Brain microvascular endothelial cell (primary cell): ENCODE measurements around the gene ATP1A2.

ENCODE experiments used
- DNase-seq: peaks from one replicate; pipeline ENCODE4 v3.0.0-alpha.2; 2020
- H3K27ac ChIP-seq: fragments of 250-450 bp; sonication (Bioruptor Pico); 2 replicates; pipeline ENCODE4 v1.5.1; 2020; ENCODE audit warnings: mild to moderate bottlenecking, moderate library complexity
- H3K27me3 ChIP-seq: fragments of 250-450 bp; sonication (Bioruptor Pico); replicated peaks from 2 replicates; pipeline ENCODE4 v1.5.1; 2020; ENCODE audit warnings: mild to moderate bottlenecking
- H3K36me3 ChIP-seq: fragments of 250-450 bp; sonication (Bioruptor Pico); replicated peaks from 2 replicates; pipeline ENCODE4 v1.5.1; 2020; ENCODE audit warnings: mild to moderate bottlenecking
- H3K4me3 ChIP-seq: 2 replicates; pipeline ENCODE4 v1.5.1; 2011; ENCODE audit warnings: low read depth, mild to moderate bottlenecking, control low read depth, low read length, moderate library complexity
- CTCF ChIP-seq: IDR thresholded peaks from 2 replicates; pipeline ENCODE4 v1.5.1; 2011; ENCODE audit warnings: low read depth, mild to moderate bottlenecking, moderate library complexity, low read length, control low read depth, inconsistent platforms; ENCODE audit errors: missing control alignments
- in situ Hi-C: cut with HindIII; loops from 2 replicates; pipeline ENCODE4 v1.10.0; 2017; ENCODE audit warnings: low sequenced_read_pairs, low pct_ligation_motif_present

Gene ATP1A2

GRCh38 chr1:160097151-160097910 lies 18.2 kb upstream of the ATP1A2 start:
- Histone ChIP-seq H3K4me3 (peak overlapping the region; percentile 68), H3K27ac (no peak overlapping the region), H3K36me3 (no peaks in the 10 kb centered on the region), H3K27me3 (no peaks in the 10 kb centered on the region)
- no peak for TF ChIP-seq CTCF
- in situ Hi-C loops: no loop called here
- no peak for DNase-seq

DNA sequence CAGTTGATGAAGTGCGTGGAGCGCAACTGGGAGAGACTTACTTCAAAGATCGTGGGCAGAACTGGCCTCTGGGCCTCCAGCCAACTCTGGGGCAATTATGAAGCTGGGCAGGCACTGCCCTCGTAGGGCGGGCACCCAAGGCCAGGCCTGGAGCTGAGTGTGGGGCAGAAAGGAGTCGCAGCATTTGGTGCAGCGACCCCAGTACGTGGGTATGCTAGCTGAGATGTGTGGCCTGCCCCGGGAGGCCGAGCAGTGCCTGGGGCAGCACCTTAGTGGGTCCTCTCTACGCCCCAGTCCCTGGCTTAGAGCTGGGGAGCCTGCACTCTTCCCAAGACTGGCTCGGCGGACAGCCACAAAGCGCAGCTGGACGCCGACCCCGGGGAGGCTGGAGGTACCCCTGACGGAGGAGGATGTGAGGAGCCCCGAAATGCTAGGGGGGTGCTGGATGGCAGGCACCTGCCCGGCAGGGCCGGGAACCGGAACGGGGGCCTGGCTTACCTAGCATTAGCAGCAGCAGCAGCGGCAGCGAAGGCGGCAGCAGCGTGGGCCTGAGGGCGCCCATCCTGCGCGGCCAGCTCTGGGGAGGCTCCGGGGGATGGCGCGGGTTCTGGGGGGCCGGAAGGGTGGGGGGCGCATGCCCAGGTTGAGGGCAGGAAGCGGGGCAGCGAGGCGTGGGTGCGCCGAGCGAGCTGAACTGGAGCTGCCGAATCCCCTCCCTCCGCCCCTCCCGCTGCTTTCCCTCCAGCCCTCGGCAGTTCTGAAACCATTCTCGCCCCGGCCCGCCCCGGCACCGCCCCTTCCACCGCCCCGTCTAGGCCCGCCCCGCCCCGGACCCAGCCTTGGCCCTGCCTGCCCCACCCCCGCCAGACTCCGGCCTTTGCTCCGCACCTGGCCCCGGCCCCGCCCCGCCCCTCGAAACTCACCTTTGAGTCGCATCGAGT lies 17.4 kb upstream of the ATP1A2 start, which contains the start of gene IGSF8:
IGSF8 (minus strand) TSS at position 709 of the 941 bp plus-strand sequence; CDS start at position 562, 147 bp downstream.
- Histone ChIP-seq H3K4me3 (peak within 1 kb of the TSS; percentile 68), H3K27ac (no peak within 1 kb of the TSS), H3K27me3 (peaks cover 3% of the 10 kb centered on the region), H3K36me3 (no peaks in the 10 kb centered on the region)
- in situ Hi-C loops: no loop called here
- TF ChIP-seq CTCF: no peak
- peak; percentile 59 for DNase-seq

DNA sequence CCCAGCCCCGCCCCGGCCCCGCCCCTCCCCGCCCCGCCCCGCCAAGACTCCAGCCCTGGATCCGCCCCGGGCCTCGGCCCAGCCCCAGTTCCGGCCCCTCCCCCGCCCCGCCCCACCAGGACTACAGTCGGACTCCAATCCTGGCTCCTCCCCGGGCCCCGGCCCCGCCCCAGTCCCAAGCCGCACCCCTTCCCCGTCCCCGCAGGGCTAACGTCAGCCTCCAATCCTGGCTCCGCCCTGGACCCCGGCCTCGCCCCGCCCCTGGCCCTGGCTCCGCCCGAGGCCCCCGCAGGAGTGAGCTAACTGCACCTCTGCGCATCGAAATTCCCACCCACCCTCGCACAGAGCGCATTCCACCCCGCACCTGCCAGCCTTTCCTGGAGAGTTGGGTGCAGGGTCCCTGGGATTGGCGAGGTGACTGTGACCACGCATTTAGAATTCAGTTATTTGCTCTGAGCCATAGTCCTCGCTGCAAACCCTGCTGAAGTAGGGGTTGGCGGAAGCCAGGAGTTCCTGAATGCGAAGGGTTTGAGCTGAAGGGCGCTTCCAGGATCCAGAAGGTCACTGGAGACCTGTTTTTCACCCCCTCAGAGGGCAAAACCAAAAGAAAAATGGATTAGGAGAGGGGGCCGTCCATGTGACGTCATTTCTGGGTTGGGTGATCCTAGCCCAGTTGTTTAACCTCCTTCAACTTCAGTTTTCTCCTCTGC lies 16.6 kb upstream of the ATP1A2 start:
- peak; percentile 90 for DNase-seq
- Histone ChIP-seq H3K27ac (no peak overlapping the region), H3K4me3 (peak overlapping the region; percentile 68), H3K27me3 (peaks cover 3% of the 10 kb centered on the region), H3K36me3 (no peaks in the 10 kb centered on the region)
- no peak for TF ChIP-seq CTCF
- in situ Hi-C loops: no loop called here

DNA sequence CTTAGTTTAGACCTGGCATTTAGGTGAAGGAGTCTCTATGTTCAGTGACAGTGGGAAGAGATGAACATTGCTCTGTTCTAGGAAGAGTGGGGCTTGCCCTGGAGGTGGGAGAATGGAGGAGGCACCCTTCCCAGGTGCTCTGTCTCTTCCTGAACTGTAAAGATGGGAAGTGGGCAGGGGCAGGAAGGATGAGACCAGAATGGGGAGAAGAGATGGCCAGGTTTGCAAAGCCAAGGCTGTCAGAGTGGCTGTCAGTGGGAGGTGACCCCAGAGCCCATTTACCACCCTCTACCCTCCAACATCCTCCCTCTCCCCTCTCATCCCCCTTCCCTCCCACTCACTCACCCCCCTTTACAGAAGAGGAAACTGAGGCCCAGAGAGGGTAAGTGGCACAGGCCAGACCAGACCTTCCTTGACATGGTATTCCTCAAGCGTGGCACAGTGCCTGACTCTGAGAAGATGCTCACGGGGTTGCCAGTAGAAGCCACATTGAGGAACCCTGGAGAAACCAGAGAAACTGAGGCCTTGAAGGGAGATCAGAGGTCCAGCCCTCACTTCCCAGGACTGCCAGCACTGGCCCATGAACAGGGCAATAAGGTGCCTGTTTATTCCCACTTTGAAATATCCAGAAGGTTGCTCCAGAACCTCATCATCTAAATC lies 15.7 kb upstream of the ATP1A2 start:
- H3K36me3 ChIP-seq: no peaks in the 10 kb centered on the region
- no peak for TF ChIP-seq CTCF
- no peak overlapping the region for H3K4me3 ChIP-seq
- in situ Hi-C loops: no loop called here
- H3K27ac ChIP-seq: no peak overlapping the region
- peaks cover 3% of the 10 kb centered on the region for H3K27me3 ChIP-seq
- DNase-seq: no peak

DNA sequence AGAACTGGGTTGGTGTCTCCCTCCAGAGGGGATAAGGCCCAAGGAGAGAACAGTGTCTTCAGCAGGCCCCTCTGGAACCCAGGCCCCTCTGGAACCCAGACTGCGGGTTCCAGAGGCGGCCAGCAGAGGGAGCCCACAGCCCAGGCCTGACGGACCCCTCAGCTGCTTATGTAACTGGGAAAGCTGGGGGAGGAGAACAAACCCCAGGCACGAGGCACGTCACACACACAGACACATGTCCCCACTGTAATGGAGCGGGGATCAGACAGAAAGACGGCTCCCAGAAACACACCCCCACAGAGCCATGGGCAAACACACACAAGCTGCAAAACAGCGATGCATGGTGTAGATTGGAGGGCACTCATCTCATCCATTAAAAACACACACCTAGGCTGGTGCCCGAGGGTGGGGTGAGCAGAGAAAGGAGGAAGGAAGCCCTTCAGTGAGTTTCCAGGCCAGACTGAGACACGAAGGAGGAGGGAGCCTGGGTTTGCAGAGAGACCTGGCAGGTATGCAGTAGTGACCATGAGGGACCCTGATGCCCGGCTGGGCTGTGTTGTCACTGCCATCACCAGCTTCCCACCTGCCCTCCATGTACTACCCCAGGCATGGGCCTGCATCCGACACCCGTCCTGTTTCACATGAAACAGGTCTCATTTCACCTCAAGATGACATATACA lies 14.4 kb upstream of the ATP1A2 start:
- Histone ChIP-seq H3K4me3 (no peak overlapping the region), H3K27ac (no peak overlapping the region), H3K27me3 (peaks cover 3% of the 10 kb centered on the region), H3K36me3 (no peaks in the 10 kb centered on the region)
- DNase-seq: peak; percentile 54
- peak; percentile 97 for TF ChIP-seq CTCF
- in situ Hi-C loops: no loop called here
